CD4-positive, alpha-beta T cell treated with Interleukin-12 subunit alpha and Interleukin-12 subunit beta, for 1 hour (primary cell): Measurements from ENCODE around the gene CLSTN3.

Experiments used
- DNase-seq: peaks from one replicate; pipeline ENCODE4 v3.0.0-alpha.2; 2020

Gene CLSTN3

GRCh38 chr12:7193674-7194073 lies 63.5 kb downstream of the CLSTN3 start:
- no peak for DNase-seq

- no peak for DNase-seq
Measured at GRCh38 chr12:7197841-7198240, 67.7 kb downstream of the CLSTN3 start.

- no peak for DNase-seq
Measured at GRCh38 chr12:7203109-7203508, 72.9 kb downstream of the CLSTN3 start.

GRCh38 chr12:7205091-7205490 lies 74.9 kb downstream of the CLSTN3 start:
- no peak for DNase-seq

- DNase-seq: no peak
Measured at GRCh38 chr12:7206691-7207090, 76.5 kb downstream of the CLSTN3 start.

- DNase-seq: no peak
Measured at GRCh38 chr12:7207866-7208625, 77.9 kb downstream of the CLSTN3 start.
